Neural progenitor cell (in vitro differentiated cells): ENCODE results near the gene C17orf78.

Source experiments
- CTCF ChIP-seq: fragments of 200-600 bp; sonication (generic); IDR thresholded peaks from 2 replicates; pipeline ENCODE4 v1.5.1; 2017; ENCODE audit warnings: antibody characterized with exemption, mild to moderate bottlenecking
- EZH2 ChIP-seq: fragments of 200-600 bp; sonication (generic); IDR thresholded peaks from 2 replicates; pipeline ENCODE4 v1.6.1; 2017; ENCODE audit warnings: antibody characterized with exemption, mild to moderate bottlenecking, moderate library complexity
- EZH2phosphoT487 ChIP-seq: fragments of 200-600 bp; sonication (generic); IDR thresholded peaks from 2 replicates; pipeline ENCODE4 v1.6.1; 2017; ENCODE audit warnings: antibody characterized with exemption

- TF ChIP-seq CTCF, result no peak
- TF ChIP-seq EZH2phosphoT487, result no peak
- TF ChIP-seq EZH2, result no peak
These were observed 54.4 kb downstream of the C17orf78 start for GRCh38 chr17:37430051-37430627.
